GM03348 (cell line): ENCODE measurements around the gene AGMAT.

Experiments used
- DNase-seq: peaks from one replicate; pipeline ENCODE4 v3.0.0; 2012; ENCODE audit warnings: low spot score

The AGMAT gene

GRCh38 chr1:15559189-15559810, 25.6 kb downstream of the AGMAT start:
- DNase-seq, result no peak

- no peak for DNase-seq
Observed at GRCh38 chr1:15558516-15558915, 26.3 kb downstream of the AGMAT start.

DNA sequence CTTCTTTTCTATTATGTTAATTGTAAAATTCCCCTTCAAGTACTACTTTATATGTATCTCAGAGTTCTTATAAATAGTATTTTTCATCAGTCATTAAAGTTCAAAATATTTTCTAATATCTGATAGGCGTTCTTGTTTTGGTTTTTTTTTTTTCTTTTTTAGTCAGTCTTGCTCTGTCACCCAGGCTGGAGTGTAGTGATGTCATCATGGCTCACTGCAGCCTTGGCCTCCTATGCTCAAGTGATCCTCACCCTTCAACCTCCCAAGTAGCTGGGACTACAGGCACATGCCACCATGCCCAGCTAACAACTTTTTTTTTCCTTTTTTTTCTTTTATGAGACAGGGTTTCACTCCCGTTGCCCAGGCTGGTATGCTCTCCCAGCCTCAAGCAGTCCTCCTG, 27.3 kb downstream of the AGMAT start:
- no peak for DNase-seq

DNA sequence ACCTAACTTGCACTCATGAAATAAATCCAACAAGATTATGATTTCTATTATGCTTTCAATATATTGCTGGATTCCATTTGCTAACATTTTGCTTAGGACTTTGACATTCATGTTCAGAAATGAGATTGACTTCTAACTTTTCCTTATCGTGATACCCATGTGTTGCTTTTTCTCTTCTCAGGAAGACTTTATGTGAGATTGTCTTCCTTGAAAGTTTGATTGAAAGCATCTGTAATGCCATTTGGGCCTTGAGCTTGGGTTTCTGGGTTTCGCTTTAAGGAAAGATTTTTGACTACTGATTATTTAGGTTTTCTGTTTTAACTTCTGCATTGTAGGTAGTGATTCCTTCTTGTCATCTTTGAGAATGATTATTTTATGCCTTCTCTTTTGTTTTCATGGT, 27.8 kb downstream of the AGMAT start:
- DNase-seq, result no peak

DNA sequence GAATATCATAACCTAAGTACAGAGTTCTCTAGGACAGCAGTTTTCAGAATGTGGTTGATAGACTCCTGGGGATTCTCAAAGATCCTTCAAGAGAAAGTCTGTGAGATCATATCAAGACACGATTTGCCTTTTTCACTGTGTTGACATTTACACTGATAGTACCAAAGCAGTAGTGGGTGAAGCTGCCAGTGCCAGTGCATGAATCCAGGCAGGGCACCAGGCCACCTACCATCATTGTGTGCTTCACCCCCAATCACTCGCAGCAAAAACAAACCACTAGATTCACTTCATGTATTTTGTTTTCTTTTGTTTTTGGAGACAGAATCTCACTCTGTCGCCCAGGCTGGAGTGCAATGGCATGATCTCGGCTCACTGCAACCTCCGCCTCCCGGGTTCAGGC, 34.3 kb downstream of the AGMAT start:
- no peak for DNase-seq

DNA sequence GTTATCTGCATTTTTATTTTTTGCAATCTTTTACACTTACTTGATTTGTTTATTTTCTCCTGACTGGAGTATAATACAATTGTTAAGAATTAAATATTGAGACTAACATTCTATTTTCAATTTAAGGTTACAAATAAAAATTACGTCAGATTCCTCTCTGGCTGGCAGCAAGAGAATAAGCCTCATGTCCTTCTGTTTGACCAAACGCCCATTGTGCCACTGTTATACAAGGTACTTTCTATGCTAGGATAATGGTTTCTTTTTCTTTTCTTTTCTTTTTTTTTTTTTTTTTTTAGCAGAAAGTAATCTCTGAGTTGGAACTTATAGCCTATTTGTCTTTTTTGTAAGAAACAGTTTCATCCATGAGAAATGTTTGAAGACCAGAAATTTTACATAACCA, 38.2 kb downstream of the AGMAT start:
- no peak for DNase-seq

DNA sequence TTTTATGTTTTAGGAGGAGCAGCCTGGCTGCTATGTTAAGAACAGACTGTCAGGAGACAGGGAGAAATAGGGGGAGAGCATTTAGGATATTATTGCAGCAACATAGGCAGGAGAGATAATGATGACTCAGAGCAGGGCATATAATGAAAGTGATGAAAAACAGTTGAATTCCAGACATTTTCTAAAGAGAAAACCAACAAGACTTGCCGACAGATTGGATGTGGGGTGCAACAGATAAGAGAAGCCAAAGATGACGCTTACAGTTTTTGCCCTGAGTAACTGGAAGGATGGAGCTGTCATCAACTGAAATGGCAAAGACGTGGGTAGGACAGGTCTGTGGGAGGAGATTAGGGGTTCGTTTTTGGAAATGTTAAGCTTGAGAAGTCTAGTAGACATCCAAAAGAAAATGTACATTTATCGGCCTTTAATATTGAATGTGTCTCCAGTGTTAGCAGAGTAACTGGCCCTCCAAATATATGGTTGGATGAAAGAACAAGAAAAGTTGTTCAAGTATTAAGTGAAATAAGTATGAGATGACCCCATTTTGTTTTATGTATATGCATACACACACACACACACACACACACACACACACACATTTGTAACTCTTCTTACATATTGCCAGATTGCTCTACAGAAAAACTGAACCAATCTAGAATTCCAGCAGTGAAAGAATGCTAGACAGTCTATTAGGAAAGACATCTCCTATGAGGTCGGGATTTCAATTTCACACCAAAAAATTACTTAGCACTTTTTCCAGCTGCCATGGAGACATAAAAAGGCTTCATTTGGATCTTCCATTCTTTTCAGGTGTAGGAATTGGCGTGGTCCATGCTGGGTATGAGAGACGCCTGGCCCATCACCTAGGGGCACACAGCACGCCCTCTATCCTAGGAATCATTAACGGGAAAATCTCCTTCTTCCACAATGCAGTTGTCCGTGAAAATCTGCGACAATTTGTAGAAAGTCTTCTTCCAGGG, 41.0 kb downstream of the AGMAT start:
- peak; percentile 76 for DNase-seq

GRCh38 chr1:15543251-15543588, 41.6 kb downstream of the AGMAT start:
- no peak for DNase-seq

DNA sequence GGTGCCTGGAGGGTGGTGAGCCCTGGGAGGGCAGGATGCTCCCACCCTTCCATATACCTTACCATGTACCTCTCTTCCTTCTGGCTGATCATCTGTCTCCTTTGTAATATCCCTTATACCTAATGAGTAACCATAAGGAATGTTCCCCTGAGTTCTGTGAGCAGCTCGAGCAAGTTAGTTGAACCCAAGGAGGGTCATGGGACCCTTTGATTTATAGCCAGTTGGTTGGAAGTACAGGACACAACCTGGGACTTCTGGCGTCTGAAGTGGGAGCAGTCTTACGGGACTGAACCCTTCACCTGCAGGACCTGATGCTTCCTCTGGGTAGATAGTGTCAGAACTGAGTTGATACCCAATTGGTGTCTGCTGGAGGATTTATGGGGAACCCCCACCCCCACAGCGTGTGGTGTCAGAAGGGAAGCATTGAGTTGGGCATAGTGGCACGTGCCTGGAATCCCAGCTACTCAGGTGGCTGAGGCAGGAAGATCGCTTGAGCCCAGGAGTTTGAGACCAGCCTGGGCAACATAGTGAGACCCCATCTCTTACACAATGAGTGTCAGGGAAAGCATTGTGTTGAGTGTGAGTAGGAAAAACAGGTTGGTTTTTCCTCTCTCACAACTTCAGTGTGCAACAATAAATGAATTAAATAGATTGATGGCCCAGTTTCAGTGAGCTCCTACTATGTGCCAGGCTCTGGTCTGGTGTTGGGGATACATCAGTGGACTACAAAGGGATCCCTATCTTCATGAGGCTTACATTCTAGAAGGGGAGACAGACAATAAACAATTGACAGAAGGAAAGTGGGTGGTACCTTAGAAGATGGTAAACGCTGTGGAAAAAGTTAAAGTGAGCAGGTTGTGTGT, 42.2 kb downstream of the AGMAT start:
- no peak for DNase-seq

DNA sequence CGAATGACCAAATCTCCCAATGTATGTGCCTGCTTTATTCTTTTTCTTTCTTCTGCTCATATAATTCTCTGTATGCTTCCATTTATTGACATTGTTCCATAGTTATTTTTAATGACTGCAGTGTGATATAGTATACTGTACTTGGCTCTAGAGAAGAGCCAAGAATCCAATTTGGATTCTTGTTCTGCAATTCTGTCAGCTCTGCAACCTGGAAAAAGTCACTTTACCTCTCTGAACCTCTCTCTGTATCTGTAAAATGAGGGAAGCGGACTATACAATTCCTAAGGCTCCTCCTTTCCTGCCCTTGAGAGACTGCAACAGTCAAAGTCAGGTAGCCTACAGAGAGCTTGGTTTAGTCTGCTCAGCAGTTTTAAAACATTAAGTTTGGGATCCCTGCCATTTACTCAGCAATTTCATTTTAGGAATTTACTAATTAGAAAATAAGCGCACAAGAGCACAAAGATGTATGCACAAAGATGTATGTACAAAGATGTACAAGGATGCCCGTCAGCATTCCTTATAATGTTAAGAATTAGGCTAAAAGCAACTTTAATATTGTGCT, 43.5 kb downstream of the AGMAT start:
- no peak for DNase-seq

GRCh38 chr1:15540186-15540585, 44.7 kb downstream of the AGMAT start:
- no peak for DNase-seq

- DNase-seq, result no peak
Observed at GRCh38 chr1:15538771-15539170, 46.1 kb downstream of the AGMAT start.

DNA sequence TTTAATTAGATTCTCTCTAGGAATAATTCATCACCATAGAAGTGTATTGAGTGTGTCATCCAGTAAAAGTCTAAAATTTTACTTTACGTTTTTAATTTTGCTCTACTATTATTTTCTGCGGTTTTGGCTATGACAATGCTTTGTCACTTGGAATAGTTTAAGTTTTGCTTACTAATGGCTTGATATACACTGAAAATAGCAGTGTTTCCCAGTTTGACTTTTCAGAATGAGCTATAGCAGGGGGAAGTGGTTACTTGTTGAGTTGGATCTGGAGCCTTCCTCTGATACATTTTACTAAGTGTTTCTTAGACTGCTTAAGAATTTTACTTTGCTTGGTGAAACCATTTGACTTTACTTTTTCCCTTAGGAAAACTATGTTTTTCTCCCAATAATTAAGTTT, 53.2 kb downstream of the AGMAT start:
- DNase-seq, result no peak

DNA sequence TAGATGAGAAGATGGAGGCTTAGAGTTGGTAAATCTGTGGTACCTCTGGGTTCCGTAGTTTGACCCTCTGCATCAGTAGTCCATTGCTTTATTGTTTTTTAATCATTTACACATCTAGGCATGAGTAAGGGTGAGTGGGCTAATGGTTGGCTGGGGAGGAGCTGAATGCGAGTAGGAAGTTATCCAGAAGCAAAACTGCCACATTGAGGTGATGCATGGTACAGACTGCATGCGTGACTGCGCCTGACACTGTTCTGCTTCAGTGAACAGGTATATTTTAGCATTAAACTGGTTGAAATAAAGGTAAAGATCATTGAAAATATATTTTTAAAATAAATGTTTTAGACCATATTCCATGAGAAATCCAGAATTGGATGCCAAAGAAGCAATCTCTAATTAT, 53.8 kb downstream of the AGMAT start:
- no peak for DNase-seq

GRCh38 chr1:15526490-15527339, 58.1 kb downstream of the AGMAT start, which contains the start of gene DNAJC16:
TSS of gene DNAJC16 (plus strand) at chr1:15526848. CDS start at chr1:15529106, 2,258 bp downstream.
- DNase-seq, result peak; percentile 96

DNA sequence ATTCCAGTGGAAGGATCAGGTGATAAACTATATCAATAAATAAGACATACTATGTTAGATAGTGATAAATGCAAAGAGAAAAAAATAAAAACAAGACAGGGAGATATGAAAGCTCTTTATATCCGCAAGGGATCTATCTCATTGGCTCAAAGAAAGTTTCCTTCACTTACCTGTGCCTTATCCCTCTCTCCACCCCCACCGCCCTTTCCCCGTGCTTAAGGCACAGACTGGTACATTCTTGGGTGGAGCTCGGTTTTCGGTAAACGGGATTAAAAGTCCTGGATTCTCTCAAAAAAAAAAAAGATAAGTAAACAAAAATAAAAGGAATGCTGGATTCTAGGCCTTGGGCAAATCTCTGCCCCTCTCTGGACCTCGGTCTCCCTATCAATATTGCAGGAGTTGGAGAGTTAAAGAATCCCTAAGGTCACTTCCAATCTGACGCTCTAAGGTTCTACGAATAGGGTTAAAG, 58.8 kb downstream of the AGMAT start:
- no peak for DNase-seq

- DNase-seq, result no peak
Observed at GRCh38 chr1:15525050-15526020, 59.5 kb downstream of the AGMAT start.

DNA sequence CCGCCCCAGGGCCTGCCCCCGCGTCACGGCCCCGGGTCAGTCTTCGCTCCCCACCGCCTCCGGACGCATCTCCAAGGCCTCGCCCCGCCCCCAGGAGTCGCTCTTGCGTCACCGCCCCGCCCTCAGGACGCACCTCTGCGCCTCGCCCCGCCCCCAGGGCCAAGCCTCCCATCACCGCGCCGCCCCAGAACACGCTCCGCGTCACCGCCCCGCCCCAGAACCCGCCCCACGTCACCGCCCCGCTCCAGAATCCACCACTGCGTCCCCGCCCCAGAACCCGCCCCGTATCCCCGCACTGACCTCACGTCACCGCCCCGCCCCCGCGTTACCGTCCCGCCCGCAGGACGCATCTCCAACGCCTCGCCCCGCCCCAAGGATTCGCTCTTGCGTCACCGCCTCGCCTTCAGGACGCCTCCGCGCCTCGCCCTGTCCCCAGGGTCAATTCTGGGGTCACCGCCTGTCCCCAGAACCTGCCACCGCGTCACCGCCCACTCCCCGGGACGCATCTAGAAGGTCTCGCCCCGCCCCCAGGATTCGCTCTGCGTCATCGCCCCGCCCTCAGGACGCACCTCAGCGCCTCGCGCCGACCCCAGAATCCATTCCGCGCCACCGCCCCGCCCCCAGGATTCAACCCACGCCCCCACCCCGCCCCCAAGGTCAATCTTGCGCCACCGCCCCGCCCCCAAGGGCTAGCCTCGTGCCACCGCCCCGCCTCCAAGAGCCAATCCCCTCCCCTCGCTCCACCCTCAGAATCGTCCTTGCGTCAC, 60.4 kb downstream of the AGMAT start:
- peak; percentile 97 for DNase-seq

DNA sequence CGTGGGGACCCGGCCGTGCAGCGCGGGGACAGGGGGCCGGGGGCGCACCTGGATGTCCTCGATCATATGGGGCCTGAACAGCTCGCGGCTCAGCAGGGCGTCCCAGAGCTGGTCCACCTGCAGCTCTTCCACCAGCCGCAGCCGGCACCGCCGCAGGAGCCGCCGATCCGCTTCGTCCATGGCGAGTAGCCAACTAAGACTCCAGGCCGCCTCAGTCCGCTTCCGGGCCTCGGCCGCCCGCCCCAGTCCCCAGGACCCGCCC, 60.9 kb downstream of the AGMAT start, which contains the start of gene CASP9:
Gene CASP9, minus strand, starts transcription at position 195 of the 262 bp plus-strand sequence. Its CDS starts 15 bp downstream, at position 180.
- DNase-seq, result no peak
